HG02938 (cell line): ENCODE results near the gene TGFBR3.
A peak's percentile ranks its signal among the peaks of the same experiment; 100 is the strongest.
"Not testable (repeated sequence)": the region's sequence is repeated elsewhere in the genome, so short reads cannot be mapped to it uniquely, and the experiment has no call there.

Experiments
- ATAC-seq: cut with Tn5 transposase; IDR thresholded peaks from one replicate; pipeline ENCODE4 v1.9.1; 2021; ENCODE audit warnings: mild to moderate bottlenecking, moderate library complexity; ENCODE audit not compliant: unreplicated experiment

Gene TGFBR3

DNA sequence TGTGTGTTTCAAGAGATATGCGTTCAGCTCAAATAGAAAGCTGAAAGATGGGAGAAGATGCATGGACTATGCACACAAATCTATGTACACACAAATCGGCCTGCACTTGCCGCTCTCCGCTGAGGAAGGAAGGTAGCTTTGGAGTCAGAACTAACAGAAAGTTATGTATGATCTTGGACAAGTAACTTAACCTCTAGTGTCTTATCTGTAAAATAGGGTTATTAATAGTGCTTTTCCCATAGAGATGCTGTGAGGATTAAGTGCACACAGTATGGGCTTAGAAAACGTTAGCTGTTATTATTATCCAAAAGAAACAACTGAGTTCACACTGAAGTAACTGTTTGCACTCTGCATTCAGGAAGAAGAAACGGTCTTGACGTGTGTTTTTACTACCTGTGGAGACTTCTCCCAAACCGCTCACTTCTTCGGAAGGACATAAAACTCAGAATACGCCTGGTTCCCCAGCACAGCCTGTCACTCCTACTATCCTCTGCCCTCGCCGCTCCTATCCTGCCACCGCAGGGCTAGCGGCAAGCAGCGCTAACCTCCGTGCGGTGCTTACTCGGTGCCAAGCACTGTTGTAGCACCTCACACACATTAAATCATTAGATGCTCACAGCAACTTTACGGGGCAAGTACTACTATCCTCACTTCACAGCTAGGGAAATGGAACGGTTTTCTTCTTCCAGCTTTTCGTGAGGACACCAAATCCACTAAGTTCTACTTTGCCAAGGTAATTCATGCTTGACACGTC is 1.3 kb downstream of the TGFBR3 start:
- no peak for ATAC-seq

- ATAC-seq, result no peak
Observed at GRCh38 chr1:91883470-91883869, 2.5 kb downstream of the TGFBR3 start.

- ATAC-seq, result no peak
Observed at GRCh38 chr1:91881280-91881679, 4.7 kb downstream of the TGFBR3 start.

DNA sequence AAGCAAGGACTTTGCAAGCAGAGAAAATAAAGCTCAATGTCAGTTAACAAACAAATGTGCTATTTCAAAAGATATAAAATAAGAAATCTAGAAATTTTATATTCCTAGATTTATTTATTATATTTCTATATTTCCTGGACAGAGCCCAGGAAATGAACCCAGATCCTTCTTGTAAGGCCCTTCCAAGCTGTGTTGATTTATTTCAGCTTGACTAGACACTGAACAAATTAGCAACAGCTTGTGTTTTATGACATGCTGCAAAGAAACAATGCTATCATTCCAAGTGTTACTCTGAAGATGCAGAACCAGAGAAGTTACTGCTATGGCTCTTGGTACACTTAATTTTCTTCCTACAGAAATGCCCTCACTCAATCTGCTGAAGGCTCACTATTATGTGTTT is 6.2 kb downstream of the TGFBR3 start:
- ATAC-seq, result no peak

DNA sequence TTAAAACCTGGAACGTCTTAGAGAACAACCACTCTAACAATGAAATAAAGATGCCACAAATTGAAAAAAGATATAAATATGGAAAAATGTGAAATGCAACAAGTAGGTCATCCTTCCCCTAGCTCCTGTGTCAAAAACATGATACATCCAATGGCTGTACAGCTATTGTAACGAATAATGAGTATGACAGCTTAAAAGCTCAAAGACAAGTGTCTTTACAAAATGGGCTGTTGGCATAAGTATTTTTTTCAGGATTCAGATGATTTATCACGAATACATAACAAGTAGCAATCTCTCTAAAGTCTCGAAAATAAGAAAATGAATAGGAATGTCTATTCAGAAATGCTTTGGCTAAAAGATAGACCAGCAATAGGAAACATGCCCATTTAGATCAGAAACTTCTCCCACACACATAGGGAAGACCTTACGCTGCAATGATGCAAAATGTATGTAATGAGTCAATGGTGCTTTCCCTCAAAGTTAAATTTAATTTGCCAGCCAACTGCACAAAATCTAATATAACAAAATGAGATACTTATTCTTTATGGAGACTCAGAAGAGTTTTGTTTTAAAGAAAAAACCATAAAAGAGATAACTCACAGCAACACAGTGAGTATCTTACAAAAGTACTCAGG is 8.3 kb downstream of the TGFBR3 start:
- peak; percentile 42 for ATAC-seq

DNA sequence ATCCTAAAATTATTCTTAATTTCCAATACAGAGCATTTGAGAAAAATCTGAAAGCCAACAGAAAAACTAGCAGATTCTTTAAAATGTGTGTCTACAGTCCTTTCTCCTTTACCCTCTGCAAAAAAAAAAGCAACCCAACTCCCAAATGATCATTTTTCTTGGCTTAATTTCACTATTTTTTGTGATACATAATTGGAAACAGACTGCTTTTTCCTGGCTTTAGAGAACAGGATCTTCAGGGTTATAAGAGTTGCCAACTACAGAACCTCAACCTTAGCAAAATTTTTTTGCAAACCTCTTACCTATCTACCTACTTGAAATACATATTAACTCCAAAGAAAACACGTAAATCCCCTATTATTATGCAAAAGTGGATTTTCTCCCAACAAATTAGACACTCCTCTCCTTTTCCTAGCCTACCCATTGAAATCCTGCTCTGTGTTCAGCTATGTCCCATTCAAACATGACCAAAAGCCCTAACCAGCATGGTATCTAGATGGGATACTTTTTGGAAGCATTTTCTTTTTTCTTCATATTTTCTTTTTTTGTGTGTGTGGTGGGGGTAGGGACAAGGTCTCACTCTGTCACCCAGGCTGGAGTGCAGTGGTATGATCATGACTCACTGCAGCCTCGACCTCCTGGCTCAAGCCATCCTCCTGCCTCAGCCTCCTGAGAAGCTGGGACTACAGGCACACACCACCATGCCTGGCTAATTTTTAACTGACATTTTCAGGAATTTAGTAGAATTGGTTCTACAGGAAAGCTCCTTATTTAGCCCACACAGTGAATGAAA is 9.0 kb downstream of the TGFBR3 start:
- ATAC-seq, result no peak

- ATAC-seq, result peak; percentile 93
Observed at GRCh38 chr1:91876040-91876470, 9.9 kb downstream of the TGFBR3 start.

DNA sequence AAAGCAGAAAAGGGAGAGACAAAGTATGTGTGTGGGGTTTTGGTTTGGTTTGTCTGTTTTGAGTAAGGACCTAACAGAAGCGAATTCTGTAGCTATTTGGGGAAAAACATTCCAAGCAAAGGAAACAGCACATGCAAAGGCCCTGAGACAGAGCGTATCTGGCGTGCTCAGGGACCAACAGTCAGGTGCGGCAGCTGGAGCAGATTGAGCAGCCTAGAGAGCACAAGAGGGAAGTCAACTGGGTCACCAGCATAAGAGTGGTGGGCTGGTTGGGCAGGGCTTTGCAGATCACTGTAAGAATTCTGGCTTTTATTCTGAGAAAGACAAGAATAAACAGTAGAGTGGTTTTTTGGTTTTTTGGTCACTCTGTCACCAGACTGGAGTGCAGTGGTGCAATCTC is 11.8 kb downstream of the TGFBR3 start:
- ATAC-seq, result no peak

- no peak for ATAC-seq
Observed at GRCh38 chr1:91872559-91873081, 13.3 kb downstream of the TGFBR3 start.

DNA sequence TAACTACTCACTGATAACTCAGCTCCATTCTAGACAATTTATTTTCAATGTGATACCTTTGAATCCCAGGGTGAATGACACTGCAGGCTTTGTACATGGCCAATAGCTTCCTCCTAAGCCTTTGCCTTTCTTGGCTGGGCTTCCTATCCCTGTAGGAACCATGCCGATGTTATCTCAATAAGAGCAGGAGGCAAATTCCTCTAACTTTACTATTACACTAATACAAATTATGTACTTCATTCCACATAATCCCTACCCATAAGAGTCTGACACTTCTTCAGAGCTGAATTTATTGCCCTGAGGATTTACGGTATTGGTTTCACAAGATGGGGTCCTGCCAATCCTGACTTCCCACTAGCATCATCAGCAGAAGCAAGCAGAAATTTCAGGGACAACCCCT is 14.0 kb downstream of the TGFBR3 start:
- ATAC-seq, result no peak

DNA sequence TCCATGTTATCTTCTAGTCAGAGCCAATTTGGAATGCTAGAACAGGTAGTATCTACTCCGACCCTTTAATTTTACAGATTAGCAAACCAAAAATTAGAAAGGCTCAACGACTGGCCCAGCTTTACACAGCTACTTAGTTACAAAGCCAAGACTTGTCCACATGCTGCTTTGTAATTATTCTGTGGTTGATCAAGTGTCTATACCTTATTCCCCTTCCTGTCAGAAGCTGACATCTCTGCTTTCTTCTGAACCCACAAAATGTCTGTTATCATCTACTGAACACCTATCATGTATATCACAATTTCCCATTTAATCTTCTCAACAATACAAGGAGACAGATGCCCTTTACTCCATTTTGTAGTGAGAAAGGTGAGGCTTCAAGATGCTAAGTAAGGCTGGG is 15.6 kb downstream of the TGFBR3 start:
- ATAC-seq, result no peak

DNA sequence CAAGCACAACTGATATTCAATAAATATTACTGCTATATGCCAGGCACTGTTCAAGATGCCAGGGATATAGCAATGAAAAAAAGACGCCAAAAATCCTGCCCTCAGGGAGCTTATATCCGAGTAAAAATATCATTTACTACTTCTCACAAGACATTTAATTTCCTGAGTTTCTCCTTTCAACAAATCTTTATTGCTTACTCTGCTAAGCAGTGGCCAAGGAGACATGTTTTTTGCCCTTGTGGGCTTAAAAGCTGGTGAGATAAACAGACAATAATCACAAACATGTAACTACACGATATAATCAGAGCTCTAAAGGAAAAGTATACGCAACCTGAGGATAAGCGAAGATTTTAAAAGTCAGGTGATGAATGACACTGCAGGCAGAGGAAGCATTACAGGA is 19.5 kb downstream of the TGFBR3 start:
- ATAC-seq, result no peak

DNA sequence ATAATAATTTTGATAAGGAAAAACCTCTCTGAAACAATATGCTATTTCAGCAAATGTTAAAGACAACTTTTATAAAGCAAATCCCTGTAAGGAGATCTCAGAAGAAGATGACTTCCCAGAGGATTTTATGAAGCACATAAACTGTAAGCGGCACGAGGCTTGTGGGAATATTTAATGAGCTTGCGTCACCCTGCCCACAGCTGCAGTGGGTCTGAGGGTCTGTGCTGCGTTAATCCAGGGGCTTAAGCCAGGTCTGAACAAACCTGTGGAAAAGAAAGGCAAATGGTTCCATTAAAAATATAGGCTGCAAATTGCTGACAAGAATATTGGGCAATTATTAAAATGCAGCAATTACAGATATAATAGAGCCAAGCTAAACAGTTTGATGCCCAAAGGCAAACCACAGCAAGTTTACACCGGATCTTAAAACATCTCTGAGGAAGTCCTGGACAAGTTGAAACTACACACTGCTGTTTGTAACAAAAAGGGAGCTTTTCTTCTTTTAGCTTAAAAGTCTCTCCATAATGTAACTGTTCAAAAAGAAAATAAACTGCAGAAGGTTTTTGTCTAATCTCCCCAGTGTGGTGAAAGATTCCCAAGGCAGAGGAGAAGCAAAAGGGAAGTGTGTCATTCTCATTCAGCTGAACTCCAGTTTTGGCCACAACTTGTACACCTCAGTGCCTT is 21.8 kb downstream of the TGFBR3 start:
- ATAC-seq, result no peak

- no peak for ATAC-seq
Observed at GRCh38 chr1:91863498-91863897, 22.5 kb downstream of the TGFBR3 start.

DNA sequence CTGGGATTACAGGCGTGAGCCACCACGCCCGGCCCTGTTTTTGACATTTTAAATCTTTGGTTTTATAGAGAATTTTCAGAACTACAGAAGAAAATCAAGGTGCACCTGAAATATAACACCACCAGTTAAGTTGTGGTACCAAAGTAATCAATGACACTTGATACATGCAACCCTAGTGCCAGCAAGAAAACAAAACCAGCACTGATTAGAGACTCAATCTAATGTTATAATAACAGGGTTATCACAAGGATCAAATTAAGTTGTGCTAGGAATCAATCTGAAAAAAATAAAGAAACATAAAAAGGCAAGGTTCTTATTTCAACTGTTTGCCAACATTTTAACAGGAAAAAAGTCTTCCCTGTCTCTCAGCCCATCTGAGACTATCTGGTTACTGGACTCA is 23.8 kb downstream of the TGFBR3 start:
- ATAC-seq, result no peak

GRCh38 chr1:91857557-91858239 is 28.3 kb downstream of the TGFBR3 start:
- ATAC-seq, result no peak

DNA sequence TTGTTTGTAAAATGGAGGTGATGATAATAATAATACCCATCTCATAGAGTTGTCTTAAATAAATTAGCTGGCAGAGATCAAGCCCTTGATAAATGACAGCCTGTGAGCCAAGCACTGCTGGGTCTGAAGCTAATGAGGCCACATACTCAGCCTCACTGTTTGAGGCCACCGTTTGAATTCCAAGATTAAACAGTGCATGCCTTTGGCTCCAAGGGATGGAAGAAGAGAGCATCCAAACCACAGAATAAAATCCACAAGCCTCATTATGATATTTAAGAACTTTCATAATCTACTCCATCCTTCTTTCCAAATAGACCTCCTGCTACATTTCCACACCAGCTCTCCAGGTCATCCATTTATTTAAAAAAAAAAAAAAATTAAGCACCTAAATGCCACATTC is 29.0 kb downstream of the TGFBR3 start:
- ATAC-seq, result no peak

- ATAC-seq, result no peak
Observed at GRCh38 chr1:91854852-91855534, 31.0 kb downstream of the TGFBR3 start.

GRCh38 chr1:91853397-91853796 is 32.6 kb downstream of the TGFBR3 start:
- ATAC-seq, result no peak

GRCh38 chr1:91852011-91852410 is 33.9 kb downstream of the TGFBR3 start:
- ATAC-seq, result not testable (repeated sequence)
